GM21717 (cell line): ENCODE measurements around the gene CCNDBP1.
A peak's percentile ranks its signal among the peaks of the same experiment; 100 is the strongest.
"Not testable (repeated sequence)": the region's sequence is repeated elsewhere in the genome, so short reads cannot be mapped to it uniquely, and the experiment has no call there.

Experiments
- ATAC-seq: cut with Tn5 transposase; IDR thresholded peaks from one replicate; pipeline ENCODE4 v1.9.1; 2021; ENCODE audit warnings: mild to moderate bottlenecking, moderate library complexity; ENCODE audit not compliant: unreplicated experiment

The CCNDBP1 gene

DNA sequence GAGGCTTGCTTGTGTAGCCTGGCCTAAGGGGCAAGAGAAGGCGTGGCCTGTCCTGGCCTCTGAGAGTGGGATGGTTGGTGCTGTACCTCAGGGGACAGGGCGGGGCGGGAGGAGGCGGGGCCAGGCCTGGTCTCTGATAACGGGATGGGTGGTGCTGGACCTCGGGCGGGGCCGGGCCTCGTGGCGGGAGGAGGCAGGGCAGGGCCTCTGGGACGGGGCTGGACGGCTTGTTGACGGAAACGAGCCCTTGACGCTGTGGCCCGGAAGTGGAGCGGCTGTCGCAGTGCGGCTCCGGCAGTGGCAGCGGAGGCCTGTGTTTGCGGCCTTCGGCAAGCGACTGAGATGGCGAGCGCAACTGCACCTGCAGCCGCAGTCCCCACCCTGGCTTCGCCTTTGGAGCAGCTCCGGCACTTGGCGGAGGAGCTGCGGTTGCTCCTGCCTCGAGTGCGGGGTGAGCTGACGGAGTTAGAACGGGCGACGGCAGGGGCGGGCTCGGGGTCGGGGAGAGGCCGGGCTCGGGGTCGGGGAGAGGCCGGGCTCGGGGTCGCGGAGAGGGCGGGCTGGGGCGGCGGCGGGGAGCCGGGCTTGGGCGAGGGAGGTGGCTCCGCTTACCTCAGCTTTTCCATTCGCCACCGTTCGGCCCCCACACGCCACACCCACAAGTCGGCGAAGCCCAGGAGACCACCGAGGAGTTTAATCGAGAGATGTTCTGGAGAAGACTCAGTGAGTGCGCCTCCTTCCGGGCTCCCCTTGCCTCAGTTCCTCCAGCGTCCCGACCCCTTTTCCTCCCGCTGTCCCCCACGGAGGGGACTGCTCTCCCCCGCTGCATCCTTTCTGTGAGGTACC lies at the start of gene CCNDBP1:
Gene CCNDBP1, plus strand, starts transcription at position 247 of the 846 bp plus-strand sequence. Its CDS starts 96 bp downstream, at position 343.
- ATAC-seq, result peak; percentile 91

GRCh38 chr15:43143203-43143941 lies 41.8 kb upstream of the CCNDBP1 start:
- no peak for ATAC-seq

GRCh38 chr15:43144512-43144911 lies 40.7 kb upstream of the CCNDBP1 start:
- ATAC-seq, result no peak

DNA sequence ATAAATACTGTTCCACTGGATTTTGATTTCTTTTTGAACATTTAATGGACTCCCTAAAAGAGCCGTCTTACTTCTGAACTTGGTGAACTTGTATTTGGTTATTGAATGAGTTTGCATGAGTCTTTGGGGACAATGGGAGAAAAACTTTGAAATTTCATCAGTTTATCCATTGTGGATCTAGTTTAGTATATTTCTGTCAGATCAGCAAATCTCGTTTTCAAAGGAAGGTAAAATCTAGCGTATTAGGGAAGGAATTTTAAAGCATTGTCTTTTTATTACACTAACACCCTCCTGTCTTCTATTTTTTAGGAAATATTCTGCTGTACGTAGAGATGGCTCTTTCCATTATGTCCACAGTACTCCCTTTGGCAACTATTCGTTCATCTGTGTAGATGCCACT lies 39.0 kb upstream of the CCNDBP1 start:
- ATAC-seq, result no peak

- no peak for ATAC-seq
These were observed 34.8 kb upstream of the CCNDBP1 start for GRCh38 chr15:43150191-43150929.

GRCh38 chr15:43151688-43152087 lies 33.5 kb upstream of the CCNDBP1 start:
- ATAC-seq, result no peak

DNA sequence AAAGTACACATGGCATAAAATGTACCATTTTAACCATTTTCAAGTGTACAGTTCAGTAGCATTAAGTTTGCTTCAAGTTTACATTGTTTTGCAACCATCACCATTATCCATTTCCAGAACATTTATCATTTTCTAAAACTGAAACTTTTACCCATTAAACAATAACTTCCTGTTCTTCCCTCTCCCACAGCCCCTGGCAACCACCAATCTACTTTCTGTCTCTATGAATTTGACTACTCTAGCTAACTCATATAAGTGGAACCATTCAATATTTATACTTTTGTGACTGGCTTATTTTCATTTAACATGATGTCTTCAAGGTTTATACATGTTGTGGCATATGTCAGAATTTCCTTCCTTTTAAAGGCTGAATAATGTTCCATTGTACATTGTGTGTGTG lies 31.9 kb upstream of the CCNDBP1 start:
- ATAC-seq, result no peak

DNA sequence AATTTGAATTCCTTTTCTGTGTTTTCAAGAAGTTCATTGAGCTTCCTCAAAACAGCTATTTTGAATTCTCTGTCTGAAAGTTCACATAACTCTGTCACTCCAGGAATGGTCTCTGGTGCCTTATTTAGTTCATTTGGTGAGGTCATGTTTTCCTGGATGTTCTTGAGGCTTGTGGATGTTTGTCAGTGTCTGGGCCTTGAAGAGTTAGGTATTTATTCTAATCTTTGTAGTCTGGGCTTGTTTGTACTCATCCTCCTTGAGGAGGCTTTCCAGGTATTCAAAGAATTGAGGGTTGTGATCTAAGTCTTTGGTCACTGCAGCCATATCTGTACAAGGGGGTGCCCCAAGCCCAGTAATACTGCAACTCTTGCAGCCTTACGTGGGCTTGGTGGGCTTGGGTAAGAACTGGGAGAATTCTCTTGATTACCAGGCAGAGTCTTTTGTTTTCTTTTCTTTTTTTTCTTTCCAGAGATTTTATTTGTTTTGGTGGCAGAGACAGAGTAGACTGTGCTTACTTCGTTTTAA lies 19.3 kb upstream of the CCNDBP1 start:
- no peak for ATAC-seq

GRCh38 chr15:43167261-43167660 lies 17.9 kb upstream of the CCNDBP1 start:
- ATAC-seq, result not testable (repeated sequence)

GRCh38 chr15:43168192-43169107 lies 16.8 kb upstream of the CCNDBP1 start:
- ATAC-seq, result no peak

- ATAC-seq, result no peak
These were observed 15.3 kb upstream of the CCNDBP1 start for GRCh38 chr15:43169888-43170287.

DNA sequence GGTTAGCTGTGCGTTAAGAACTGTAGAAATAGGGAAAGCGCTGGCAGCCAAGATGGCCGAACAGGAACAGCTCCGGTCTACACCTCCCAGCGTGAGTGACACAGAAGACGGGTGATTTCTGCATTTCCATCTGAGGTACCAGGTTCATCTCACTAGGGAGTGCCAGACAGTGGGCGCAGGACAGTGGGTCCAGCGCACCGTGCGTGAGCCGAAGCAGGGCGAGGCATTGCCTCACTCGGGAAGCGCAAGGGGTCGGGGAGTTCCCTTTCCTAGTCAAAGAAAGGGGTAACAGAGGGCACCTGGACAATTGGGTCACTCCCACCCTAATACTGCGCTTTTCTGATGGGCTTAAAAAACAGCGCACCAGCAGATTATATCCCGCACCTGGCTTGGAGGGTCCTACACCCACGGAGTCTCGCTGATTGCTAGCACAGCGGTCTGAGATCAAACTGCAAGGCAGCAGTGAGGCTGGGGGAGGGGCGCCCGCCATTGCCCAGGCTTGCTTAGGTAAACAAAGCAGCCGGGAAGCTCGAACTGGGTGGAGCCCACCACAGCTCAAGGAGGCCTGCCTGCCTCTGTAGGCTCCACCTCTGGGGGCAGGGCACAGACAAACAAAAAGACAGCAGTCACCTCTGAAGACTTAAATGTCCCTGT lies 9.4 kb upstream of the CCNDBP1 start:
- not testable (repeated sequence) for ATAC-seq

DNA sequence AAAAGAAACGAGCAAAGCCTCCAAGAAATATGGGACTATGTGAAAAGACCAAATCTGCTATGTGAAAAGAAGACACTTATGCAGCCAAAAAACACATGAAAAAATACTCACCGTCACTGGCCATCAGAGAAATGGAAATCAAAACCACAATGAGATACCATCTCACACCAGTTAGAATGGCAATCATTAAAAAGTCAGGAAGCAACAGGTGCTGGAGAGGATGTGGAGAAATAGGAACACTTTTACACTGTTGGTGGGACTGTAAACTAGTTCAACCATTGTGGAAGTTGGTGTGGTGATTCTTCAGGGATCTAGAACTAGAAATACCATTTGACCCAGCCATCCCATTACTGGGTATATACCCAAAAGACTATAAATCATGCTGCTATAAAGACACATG lies 8.1 kb upstream of the CCNDBP1 start:
- not testable (repeated sequence) for ATAC-seq

GRCh38 chr15:43183270-43183669 lies 1.9 kb upstream of the CCNDBP1 start:
- ATAC-seq, result no peak

DNA sequence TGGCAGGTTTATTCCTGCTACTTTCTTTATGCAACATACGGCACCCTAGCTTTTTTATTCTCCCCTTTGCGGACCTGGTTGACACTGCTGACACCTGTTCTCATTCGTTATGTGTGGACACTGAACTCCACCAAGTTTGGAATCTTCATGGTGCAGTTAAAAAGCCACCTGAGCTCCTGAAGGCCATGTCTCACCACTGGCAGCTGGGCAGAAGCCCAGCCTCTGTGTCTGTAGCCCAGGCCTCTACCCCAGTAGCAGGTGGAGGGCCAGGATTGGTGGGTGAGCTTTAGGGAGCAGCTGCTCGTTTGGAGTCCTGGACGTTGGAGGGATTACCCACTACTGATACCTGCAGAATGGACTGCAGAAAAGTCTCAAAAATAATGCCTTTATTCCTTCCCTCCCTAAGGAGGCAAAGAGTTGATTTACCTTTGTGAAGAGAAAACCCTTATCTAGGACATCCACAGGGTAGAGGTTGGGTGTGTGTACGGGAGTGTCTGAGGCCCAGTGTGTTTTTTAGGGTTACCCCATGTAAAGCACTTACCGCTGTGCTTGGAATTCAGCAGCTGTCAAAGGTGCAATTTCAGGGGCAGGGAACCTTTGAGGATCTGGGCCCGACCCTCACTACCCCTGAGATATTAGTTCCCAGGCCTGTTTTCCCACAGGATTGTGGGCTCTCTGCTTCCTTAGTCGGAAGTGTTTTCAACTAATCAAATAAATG lies 637 bp upstream of the CCNDBP1 start:
- no peak for ATAC-seq

DNA sequence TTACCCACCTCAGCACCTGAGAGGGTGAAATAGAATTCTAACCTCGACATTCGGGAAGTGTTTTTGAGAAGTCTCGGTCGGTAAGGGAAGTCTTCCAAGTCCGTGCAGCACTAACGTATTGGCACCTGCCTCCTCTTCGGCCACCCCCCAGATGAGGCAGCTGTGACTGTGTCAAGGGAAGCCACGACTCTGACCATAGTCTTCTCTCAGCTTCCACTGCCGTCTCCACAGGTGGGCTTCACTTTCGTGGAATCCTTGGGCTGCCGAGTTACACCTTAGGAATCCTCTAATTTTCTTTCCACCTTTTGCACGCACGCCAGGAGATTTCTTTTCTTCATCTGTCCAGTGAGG lies 775 bp downstream of the CCNDBP1 start:
- no peak for ATAC-seq

DNA sequence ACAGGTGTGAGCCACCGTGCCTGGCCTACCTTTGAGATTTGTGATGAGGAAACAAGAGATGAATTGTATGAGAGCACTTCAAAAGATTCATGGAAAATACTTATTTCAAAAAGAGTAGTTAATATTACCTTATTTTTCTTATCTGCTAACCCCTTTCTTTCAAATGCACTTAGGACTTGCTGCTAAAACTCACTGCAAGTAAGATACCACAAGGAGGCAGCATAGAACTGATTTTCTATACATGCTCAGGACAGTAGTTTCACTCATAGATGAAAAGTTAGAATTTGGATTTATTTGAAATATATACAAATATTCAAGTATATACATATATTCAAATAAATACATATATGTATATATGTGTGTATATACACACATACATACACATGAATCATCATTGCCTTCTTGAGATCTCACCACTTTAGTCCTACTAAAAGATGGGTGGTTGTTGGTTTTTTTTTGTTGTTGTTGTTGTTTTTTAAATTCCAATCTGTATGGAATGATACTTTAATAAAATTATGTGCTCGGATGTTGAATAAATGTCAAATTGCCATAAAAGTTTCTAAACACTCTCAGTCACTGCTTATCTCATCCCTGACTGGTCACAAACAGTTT lies 2.4 kb downstream of the CCNDBP1 start:
- no peak for ATAC-seq

DNA sequence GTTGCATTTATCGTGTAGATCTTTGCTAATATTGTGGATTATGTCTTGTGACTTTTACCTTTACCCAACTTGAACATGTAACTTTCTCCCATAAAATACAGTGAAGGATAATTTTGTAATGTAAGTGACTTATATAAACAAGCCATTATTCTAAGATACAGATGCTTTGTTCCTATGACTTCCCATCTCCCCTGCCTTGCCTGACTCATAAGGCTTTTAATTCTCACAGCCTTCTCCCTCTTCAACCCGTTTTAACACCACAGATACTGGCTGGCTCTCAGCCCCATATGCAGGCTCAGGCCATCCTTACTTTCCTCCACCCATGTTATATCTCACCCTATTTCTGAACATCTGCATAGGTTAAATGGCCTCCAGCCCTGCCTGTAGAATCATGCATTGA lies 4.1 kb downstream of the CCNDBP1 start:
- ATAC-seq, result no peak

GRCh38 chr15:43190178-43190577 lies 5.0 kb downstream of the CCNDBP1 start:
- no peak for ATAC-seq
